SH-SY5Y (cell line): ENCODE measurements around the gene PSG6.
"Not testable (repeated sequence)": the region's sequence is repeated elsewhere in the genome, so short reads cannot be mapped to it uniquely, and the experiment has no call there.

ENCODE experiments used
- GATA2 ChIP-seq: IDR thresholded peaks from 2 replicates; pipeline ENCODE4 v1.6.1; 2011; ENCODE audit warnings: mild to moderate bottlenecking, low read depth, low read length
- GATA3 ChIP-seq: IDR thresholded peaks from 2 replicates; pipeline ENCODE4 v1.6.1; 2011; ENCODE audit warnings: low read depth, mild to moderate bottlenecking, low read length, moderate library complexity

PSG6 gene

DNA sequence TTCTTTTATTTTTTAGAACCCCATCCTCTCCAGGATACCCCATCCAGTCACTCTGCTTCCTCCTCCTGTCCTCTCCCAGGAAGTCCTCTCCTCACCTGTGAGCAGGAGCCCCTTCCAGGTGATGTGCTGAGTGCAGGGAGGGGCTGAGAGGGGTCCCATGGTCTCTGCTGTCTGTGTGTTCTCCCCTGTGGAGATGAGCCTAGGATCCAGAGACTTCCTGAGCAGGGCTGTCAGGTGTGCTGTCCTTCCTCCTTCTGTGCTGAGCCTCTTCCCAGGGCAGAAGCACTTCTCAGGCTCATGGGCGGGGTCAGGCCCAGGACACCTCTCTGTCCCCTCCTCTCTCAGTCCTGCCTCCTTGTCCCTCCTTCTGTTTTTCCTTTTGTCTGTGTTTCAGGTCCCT, at the start of gene PSG6:
Gene PSG6 (minus strand): TSS at position 261 of the 400 bp plus-strand sequence. CDS start 102 bp downstream, at position 159.
- not testable (repeated sequence) for TF ChIP-seq GATA2, GATA3

DNA sequence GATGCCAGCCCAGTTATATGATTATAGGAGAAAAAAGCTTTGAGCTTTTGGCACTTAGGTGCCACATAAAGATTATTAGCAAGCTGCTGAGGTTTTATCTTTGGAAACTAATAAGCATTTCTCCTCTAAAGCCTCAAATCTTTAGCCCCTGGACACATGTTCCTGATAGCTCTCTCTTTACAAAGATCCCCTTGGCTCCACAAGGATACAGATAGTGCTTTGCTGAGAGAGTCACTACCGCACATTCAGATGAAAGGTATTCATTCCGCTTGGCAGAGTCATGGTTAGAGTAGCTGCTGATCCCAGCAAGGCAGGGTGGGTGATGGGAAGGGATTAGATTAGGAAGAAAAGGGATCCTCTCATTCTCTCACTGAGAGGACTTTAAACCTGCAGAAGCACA, 47.5 kb upstream of the PSG6 start:
- TF ChIP-seq GATA2 (no peak), GATA3 (no peak)

DNA sequence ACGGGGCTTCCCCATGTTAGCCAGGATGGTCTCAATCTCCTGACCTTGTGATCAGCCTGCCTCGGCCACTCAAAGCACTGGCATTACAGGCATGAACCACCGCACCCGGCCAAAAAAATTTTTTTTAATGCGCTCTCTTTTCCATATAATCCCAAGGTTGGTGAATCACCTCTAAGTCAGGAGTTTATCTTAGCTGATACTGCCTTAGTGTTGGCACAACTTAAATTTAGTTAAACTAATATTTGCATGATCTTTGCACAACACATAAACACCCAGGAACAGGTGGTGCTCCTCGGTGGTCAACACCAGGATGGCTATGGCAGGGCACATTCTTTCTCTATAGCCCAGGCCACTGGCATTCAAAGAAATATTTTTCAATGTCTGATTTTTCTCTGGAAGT, 43.4 kb upstream of the PSG6 start:
- TF ChIP-seq GATA2 = no peak
- TF ChIP-seq GATA3 = no peak

DNA sequence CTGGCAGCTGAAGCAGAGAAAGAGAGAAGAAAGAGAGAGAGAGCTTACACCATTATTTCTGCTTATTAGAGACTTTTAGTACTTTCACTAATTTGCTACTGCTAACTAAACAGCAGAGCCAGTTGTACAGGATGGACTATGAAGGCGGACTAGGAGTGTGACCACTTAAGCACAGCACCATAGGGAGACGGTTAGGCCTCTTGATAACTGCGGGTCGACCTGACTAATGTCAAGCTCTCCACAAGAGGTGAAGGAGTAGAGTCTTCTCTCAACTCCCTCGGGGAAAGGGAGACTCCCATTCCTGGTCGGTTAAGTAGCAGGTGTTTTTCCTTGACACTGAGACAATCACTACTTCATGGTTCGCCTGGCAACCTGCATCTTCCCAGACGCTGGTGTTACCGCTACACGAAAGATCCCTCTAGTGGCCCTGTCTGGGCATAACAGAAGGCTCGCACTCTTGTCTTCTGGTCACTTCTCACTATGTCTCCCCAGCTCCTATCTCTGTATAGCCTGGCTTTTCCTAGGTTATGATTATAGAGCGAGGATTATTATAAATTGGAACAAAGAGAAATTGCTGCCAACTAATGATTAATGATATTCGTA, 24.6 kb upstream of the PSG6 start:
- TF ChIP-seq GATA3 (no peak), GATA2 (no peak)

DNA sequence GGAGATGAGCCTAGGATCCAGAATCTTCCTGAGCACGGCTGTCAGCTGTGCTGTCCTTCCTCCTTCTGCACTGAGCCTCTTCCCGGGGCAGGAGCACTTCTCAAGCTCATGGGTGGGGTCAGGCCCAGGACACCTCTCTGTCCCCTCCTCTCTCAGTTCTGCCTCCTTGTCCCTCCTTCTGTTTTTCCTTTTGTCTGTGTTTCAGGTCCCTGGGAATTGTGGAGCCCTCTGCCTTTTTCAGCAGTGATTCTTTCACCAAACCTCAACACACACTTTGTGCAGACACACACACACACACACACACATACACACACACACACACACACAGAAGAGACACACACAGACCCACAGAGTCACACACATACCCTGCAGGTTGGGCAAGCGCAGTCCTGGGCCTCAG, 19.4 kb upstream of the PSG6 start, which contains the start of gene PSG7:
Gene PSG7 (minus strand): TSS at position 101 of the 400 bp plus-strand sequence. CDS start 131 bp downstream, outside the sequence.
- TF ChIP-seq GATA2, GATA3: not testable (repeated sequence)

DNA sequence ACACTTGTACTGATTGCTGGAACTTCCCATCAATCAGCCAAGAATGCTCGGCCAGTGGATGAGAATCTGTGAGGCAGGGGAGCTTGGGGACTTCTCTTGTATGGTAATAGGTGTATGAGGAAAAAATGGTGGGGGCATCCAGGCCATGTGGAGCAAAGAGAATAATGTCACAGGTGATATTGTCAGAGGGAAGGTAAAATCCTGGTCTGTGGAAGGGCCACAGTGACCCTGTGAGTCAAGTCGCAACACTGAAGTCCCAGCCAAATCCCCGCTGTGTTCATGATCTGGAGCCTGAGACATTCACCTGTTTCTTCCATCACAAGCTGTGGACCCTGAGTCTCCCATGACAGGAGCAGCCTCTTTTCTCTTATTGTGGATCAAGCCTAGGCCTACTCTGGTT, 11.2 kb upstream of the PSG6 start:
- no peak for TF ChIP-seq GATA3
- TF ChIP-seq GATA2 = no peak

DNA sequence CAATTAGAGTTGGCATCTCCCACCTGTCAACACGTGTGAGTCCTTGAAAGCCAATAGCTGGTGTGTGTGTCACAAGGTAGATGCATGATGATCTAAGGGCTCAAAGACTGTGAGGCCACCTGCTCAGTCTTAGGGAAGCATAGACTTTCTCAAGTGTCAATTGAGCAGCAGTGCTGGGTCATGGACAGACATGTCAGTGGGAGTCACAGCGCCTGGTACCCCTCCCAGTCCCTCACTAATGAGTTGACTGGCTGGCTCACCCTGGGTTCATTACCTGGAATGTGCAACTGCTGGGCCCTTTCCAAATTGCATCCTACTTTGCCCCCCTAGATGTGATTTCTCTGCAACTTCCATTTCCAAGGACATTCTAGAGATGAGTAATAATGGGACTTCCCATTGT, 9.1 kb upstream of the PSG6 start:
- TF ChIP-seq GATA3 = no peak
- TF ChIP-seq GATA2 = no peak

DNA sequence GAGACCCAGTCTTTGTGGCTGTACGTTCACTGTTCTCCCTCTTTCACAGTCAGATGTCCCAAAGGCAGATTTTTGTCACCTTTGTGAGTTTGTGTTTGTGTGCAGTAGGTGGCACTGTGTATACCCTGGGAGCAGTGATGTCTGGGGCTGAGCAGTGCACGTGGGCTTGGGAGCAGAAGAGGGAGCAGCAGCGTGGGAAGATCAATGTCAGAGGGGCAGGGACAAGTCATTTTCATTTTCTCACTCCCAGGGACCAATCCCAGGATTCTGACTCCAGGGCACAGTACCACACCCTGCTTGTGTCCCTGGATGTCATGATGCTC, 2.0 kb upstream of the PSG6 start:
- no peak for TF ChIP-seq GATA2
- no peak for TF ChIP-seq GATA3

DNA sequence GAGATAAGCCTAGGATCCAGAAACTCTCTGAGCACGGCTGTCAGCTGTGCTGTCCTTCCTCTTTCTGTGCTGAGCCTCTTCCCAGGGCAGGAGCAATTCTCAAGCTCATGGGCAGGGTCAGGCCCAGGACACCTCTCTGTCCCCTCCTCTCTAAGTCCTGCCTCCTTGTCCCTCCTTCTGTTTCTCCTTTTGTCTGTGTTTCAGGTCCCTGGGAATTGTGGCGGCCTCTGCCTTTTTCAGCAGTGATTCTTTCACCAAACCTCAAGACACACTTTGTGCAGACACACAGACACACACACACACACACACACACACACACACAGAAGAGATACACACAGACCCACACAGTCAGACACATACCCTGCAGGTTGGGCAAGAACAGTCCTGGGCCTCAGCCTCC, 38.1 kb downstream of the PSG6 start, which contains the start of gene PSG1:
Gene PSG1 (minus strand): TSS at position 101 of the 400 bp plus-strand sequence. CDS start 132 bp downstream, outside the sequence.
- TF ChIP-seq GATA3 (no peak), GATA2 (no peak)

DNA sequence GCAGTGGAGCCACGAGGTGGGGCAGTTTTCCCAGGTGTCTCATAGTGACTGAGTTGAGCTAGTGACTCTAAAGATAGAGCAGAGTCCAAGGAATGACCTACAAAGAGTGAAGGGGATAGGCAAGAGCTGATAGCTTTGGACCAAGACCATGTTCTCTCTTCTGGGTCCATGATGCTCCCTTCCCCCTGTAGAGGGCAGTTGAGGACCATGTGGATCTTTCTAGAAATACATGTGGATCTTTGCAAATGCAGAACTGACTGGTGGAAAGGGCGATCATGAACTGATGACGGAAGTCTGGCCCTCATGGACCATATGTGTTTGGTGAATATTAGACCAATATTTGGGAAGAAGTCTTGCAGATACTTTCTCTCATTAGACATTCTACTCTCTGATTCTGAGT, 45.1 kb downstream of the PSG6 start:
- TF ChIP-seq GATA3 (no peak), GATA2 (no peak)

DNA sequence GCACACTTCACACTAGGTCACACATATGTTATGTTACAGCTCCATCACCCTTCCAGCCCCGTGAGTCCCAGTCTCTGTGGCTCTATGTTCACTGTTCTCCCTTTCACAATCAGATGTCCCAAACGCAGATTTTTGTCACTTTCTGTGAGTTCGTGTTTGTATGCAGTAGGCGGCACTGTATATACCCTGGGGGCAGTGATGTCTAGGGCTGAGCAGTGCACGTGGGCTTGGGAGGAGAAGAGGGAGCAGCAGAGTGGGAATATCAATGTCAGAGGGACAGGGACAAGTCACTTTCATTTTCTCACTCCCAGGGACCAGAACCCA, 60.2 kb downstream of the PSG6 start:
- no peak for TF ChIP-seq GATA3
- no peak for TF ChIP-seq GATA2
